Measurements from ENCODE around the gene DEPDC7. TPM values are rescaled to one million over a fixed set of nuclear protein-coding genes. Genes with fewer than 3 reads are reported as not detected.

DEPDC7 gene
- total and polyA plus RNA-seq, 2 of the 8 experiments (the other 6 are each of a cell fraction or from before 2014, with no cell fraction given) = 3.1 to 7.6 TPM

GRCh38 chr11:33039274-33040032, 23.8 kb downstream of the DEPDC7 start, which contains the start of gene TCP11L1 (continued):
- peak; percentile 73; the same call in 1 of the 2 replicates for TF ChIP-seq TAF1 (IDR thresholded peaks at IDR 0.05; ENCODE audit: low read depth, low read length)
- peak in 1 of 2 experiments; percentile 95; a peak in 2 of 4 replicates for TF ChIP-seq HDAC2 (IDR thresholded peaks at IDR 0.05; ENCODE audit: borderline replicate concordance in 1 of 2, low read depth in 2 of 2, low read length in 2 of 2)
- TF ChIP-seq YY1 (IDR thresholded peaks at IDR 0.05; ENCODE audit: low read depth, low read length) = peak; percentile 99
- TF ChIP-seq CREB1 (IDR thresholded peaks at IDR 0.05) = peak; percentile 67; the same call in 1 of the 2 replicates
- TF ChIP-seq CEBPB (IDR thresholded peaks at IDR 0.05; ENCODE audit: low read depth, low read length) = no peak
- TF ChIP-seq CHD1 (IDR thresholded peaks at IDR 0.05; ENCODE audit: low read depth, low read length) = no peak
- TF ChIP-seq, protein P1, sequence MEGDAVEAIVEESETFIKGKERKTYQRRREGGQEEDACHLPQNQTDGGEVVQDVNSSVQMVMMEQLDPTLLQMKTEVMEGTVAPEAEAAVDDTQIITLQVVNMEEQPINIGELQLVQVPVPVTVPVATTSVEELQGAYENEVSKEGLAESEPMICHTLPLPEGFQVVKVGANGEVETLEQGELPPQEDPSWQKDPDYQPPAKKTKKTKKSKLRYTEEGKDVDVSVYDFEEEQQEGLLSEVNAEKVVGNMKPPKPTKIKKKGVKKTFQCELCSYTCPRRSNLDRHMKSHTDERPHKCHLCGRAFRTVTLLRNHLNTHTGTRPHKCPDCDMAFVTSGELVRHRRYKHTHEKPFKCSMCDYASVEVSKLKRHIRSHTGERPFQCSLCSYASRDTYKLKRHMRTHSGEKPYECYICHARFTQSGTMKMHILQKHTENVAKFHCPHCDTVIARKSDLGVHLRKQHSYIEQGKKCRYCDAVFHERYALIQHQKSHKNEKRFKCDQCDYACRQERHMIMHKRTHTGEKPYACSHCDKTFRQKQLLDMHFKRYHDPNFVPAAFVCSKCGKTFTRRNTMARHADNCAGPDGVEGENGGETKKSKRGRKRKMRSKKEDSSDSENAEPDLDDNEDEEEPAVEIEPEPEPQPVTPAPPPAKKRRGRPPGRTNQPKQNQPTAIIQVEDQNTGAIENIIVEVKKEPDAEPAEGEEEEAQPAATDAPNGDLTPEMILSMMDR (IDR thresholded peaks at IDR 0.05; ENCODE audit: control extremely low read depth in 1 of 3, insufficient read depth in 1 of 3, low read depth in 1 of 3, low read length in 3 of 3) = no peak
- TF ChIP-seq NRF1 (IDR thresholded peaks at IDR 0.05; ENCODE audit: low read depth, low read length) = no peak
- peak; percentile 72 for TF ChIP-seq SP1 (IDR thresholded peaks at IDR 0.05; ENCODE audit: low read depth, low read length)
- TF ChIP-seq SRF (IDR thresholded peaks at IDR 0.05; ENCODE audit: low read depth, low read length) = no peak
- no peak for TF ChIP-seq KDM5A (IDR thresholded peaks at IDR 0.05; ENCODE audit: low read length)
- no peak for TF ChIP-seq BCL11A (IDR thresholded peaks at IDR 0.05; ENCODE audit: low read depth in 2 of 2, low read length in 2 of 2)
- no peak for TF ChIP-seq CTBP2 (IDR thresholded peaks at IDR 0.05; ENCODE audit: borderline replicate concordance, insufficient read depth, insufficient read length, low read length)
- TF ChIP-seq POLR2AphosphoS5 (IDR thresholded peaks at IDR 0.05; ENCODE audit: low read depth, low read length) = peak; percentile 42; the same call in 1 of the 2 replicates
- no peak for TF ChIP-seq ZNF274 (IDR thresholded peaks at IDR 0.05; ENCODE audit: borderline replicate concordance, extremely low read depth, low read length)
- peak in 1 of 2 experiments; percentile 18; a peak in 1 of 4 replicates for TF ChIP-seq SIN3A (conservative IDR thresholded peaks at IDR 0.05 in 1 of 2, IDR thresholded peaks at IDR 0.05 in 1 of 2; ENCODE audit: low read depth in 1 of 2, low read length in 2 of 2)
- TF ChIP-seq RNF2 (IDR thresholded peaks at IDR 0.05; ENCODE audit: borderline replicate concordance, low read depth, low read length, missing control alignments, poor library complexity, severe bottlenecking) = no peak
- TF ChIP-seq, protein P2, sequence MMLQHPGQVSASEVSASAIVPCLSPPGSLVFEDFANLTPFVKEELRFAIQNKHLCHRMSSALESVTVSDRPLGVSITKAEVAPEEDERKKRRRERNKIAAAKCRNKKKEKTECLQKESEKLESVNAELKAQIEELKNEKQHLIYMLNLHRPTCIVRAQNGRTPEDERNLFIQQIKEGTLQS (IDR thresholded peaks at IDR 0.05; ENCODE audit: insufficient read depth, low read depth, low read length) = no peak
- TF ChIP-seq HDAC6 (IDR thresholded peaks at IDR 0.05; ENCODE audit: low read depth, low read length) = no peak
- TF ChIP-seq BRCA1 (IDR thresholded peaks at IDR 0.05; ENCODE audit: low read depth, low read length) = no peak
- TF ChIP-seq EZH2 (IDR thresholded peaks at IDR 0.05; ENCODE audit: low read depth, low read length, severe bottlenecking) = no peak

Data from H1 (cell line).